GM19324 (cell line): ENCODE data around the gene NKAIN2.

Experiments
- ATAC-seq: cut with Tn5 transposase; IDR thresholded peaks from one replicate; pipeline ENCODE4 v1.9.1; 2021; ENCODE audit warnings: mild to moderate bottlenecking, moderate library complexity; ENCODE audit not compliant: unreplicated experiment, low FRiP score

The NKAIN2 gene

DNA sequence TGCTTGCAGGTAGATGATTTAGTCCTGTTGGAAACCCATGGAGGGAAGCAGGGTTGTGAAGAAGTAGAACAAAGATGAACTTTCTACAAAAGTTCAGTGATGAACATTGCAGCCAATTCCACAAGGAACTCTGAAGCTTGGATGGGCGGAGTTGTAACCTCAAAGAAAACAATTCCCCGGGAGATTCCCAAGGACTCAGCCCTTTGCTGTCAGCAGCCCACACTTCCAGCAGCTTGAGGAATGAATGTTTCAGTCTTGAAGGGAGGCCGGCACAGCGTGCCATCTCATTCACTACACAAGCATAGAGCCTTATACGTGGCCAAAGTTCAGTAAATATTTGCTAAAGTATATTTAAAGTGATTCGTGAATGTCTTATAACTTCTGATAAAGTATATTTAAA, 269.4 kb downstream of the NKAIN2 start:
- no peak for ATAC-seq

DNA sequence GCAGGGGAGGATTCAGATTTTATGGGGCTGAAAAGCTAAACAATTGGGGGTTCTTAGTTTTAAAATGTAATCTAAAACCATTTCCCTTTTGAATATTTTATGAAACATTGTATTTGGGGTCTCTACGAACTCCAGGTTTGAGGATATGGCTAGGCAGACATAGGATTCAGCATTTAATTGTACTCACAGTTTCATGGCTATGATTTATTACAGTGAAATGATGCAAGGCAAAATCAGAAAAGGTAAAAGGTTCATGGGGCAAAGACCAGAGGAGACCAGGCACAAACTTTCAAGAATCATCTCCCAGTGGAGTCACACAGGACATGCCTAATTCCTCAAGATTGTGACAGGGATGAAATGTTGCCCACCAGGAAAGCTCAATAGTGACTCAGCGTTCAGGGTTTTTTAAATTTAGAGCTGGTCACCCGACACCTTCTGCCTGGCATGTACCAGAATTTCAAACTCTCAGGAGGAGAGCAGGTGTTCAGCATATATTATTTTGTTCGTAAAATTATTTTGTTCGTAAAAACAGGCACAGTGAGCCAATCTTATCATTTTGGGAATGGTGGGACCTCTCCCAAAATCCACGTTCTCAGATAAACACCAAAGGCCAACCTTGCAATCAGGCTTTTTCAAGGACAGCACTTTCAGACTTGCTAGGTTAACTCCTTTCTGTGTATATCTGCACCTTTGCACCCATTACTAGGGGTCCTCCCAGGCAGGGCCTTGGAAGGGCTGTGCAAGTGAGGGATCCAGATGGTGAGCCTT, 270.3 kb downstream of the NKAIN2 start:
- no peak for ATAC-seq

GRCh38 chr6:124074606-124075005, 270.9 kb downstream of the NKAIN2 start:
- no peak for ATAC-seq

GRCh38 chr6:124076336-124077048, 272.8 kb downstream of the NKAIN2 start:
- no peak for ATAC-seq

DNA sequence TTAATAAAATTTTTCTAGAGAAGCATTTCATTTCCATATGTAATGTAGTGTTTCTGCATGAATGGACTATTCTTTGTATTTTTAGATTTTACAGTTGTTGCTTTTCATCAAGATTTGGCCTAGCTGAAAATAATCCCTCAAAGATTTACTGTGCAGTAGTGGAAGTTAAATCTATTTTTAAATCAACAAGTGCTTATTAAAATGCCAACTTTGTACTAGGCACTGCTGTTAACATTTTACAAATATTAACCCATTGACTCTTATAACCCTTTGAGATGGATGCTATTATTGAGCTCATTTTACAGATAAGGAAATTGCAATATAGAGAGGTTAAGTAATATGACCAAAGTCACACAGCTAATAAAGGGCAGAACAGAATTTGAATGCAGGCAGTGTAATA, 274.5 kb downstream of the NKAIN2 start:
- no peak for ATAC-seq

GRCh38 chr6:124080483-124080882, 276.8 kb downstream of the NKAIN2 start:
- no peak for ATAC-seq

- ATAC-seq, result no peak
Measured at GRCh38 chr6:124090491-124090890, 286.8 kb downstream of the NKAIN2 start.

GRCh38 chr6:124099520-124099919, 295.9 kb downstream of the NKAIN2 start:
- no peak for ATAC-seq

DNA sequence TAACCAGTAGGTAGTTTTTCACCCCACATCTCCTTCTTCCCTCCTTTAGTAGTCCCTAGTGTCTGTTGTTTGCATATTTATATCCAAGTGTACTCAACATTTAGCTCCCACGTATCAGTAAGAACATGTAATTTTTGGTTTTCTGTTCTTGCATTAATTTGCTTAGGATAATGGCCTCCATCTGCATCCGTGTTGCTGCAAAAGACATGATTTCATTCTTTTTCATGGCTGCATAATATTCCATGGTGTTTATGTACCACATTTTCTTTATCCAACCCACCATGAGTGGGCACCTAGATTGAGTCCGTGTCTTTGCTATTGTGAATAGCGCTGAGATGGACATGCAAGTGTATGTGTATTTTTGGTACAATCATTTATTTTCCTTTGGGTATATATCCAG, 306.8 kb downstream of the NKAIN2 start:
- ATAC-seq, result no peak

DNA sequence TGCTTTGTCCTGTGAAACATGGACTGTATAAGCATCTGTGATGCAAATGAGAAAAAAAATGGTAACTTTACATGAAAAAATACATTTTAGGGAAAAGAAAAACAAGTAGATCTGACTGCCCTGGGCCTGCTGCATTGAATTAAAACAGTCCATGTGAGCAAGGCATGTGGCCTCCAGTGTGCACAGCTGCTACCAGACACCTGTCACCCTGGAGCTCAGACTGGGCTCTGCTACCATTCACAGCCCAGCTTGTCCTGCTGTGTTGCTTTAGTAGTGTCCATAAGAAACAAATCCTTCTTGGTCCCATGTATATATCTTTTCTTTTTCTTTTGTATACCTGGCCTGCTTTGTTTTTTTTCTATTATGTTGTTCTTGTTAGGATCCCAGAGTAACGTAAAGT, 315.9 kb downstream of the NKAIN2 start:
- no peak for ATAC-seq

GRCh38 chr6:124123617-124124209, 320.0 kb downstream of the NKAIN2 start:
- no peak for ATAC-seq

DNA sequence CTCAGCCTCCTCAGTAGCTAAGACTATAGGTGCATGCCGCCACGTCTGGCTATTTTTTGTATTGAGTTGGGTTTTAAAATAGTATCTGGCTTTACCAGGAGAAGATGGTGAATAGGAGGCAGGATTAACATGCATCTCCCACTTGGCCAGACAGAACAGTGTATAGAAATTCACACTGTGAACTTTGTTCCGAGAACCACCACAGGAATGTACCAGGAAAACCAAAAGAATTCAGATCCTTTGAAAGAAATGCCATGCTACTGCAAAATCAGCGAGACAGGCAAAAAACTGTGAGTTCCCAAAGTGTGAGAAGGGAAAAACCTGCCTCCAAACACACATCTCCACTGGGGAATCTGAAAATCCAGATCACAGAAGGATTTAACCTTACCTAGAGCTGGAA, 327.6 kb downstream of the NKAIN2 start:
- ATAC-seq, result no peak

- ATAC-seq, result no peak
Measured at GRCh38 chr6:124131779-124132178, 328.1 kb downstream of the NKAIN2 start.

GRCh38 chr6:124132256-124132655, 328.6 kb downstream of the NKAIN2 start:
- ATAC-seq, result no peak

DNA sequence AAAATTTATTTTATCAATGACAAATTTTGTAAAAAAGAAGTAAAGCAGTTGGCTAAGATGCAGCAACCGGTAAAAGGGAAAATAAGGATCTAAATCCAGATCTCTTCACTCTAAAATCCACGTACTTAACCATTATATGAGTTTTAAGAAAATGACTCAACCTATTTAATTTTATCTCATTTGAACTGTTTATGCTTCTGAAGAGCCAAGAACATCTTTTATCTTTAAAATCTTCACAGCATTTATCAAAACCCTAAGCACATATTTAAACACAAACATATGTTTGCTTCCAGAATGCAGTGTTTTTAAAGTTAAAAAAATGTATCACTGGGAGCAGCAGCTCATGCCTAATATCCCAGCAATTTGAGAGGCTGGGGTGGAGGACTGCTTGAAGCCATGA, 339.2 kb downstream of the NKAIN2 start:
- no peak for ATAC-seq

- ATAC-seq, result no peak
Measured at GRCh38 chr6:124143435-124143834, 339.8 kb downstream of the NKAIN2 start.

DNA sequence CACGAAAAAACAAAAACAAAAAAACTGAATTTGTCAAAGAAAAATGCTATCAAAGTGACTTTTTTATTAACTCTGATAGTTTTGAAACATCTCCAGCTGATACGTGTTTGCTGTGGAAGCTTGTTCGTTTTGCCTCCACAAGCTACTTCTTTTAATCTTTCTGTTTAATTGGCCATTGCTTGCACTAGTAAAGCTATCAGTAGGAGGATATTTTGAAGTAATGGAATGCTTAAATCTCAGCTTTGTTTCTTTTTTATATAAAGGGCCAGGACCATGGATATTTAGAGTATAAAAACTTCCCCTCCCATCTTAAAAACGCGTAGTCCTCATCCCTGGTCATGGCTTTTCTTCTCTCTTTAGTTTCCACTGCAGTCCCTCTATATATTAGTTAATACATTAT, 344.0 kb downstream of the NKAIN2 start:
- ATAC-seq, result no peak

- no peak for ATAC-seq
Measured at GRCh38 chr6:124148236-124148957, 344.7 kb downstream of the NKAIN2 start.

- ATAC-seq, result no peak
Measured at GRCh38 chr6:124149646-124150045, 346.0 kb downstream of the NKAIN2 start.

GRCh38 chr6:124158024-124158423, 354.4 kb downstream of the NKAIN2 start:
- ATAC-seq, result no peak

DNA sequence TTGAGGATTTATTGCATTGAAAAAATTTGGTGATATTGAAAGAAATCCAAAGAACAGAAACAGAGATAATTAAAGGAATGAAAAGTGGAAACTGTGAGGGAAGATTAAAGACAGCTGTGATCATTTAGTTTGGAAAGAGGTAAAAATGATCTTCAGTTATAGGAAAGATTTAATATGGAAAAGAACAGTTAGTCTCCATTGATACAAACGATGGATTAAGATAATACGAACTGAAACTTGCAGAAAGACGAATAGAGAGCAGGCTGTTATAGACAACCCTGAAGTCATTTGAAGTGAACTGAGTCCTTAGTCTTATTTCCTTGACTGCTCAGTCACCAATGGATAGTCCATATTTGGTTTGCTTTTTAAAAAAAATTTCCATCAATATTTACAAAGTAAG, 360.0 kb downstream of the NKAIN2 start:
- no peak for ATAC-seq
